Loucy (cell line): ENCODE measurements around the gene EEFSEC.

Experiments
- EZH2phosphoT487 ChIP-seq: fragments of 200-600 bp; IDR thresholded peaks from 2 replicates; pipeline ENCODE4 v1.6.1; 2018; ENCODE audit warnings: antibody characterized with exemption, mild to moderate bottlenecking, moderate library complexity, borderline replicate concordance
- TF ChIP-seq, protein P1 (sequence below): fragments of 200-600 bp; sonication (generic); conservative IDR thresholded peaks from 2 replicates; pipeline ENCODE4 v1.5.1; 2014; ENCODE audit warnings: mild to moderate bottlenecking, antibody characterized with exemption, low read length

DNA sequence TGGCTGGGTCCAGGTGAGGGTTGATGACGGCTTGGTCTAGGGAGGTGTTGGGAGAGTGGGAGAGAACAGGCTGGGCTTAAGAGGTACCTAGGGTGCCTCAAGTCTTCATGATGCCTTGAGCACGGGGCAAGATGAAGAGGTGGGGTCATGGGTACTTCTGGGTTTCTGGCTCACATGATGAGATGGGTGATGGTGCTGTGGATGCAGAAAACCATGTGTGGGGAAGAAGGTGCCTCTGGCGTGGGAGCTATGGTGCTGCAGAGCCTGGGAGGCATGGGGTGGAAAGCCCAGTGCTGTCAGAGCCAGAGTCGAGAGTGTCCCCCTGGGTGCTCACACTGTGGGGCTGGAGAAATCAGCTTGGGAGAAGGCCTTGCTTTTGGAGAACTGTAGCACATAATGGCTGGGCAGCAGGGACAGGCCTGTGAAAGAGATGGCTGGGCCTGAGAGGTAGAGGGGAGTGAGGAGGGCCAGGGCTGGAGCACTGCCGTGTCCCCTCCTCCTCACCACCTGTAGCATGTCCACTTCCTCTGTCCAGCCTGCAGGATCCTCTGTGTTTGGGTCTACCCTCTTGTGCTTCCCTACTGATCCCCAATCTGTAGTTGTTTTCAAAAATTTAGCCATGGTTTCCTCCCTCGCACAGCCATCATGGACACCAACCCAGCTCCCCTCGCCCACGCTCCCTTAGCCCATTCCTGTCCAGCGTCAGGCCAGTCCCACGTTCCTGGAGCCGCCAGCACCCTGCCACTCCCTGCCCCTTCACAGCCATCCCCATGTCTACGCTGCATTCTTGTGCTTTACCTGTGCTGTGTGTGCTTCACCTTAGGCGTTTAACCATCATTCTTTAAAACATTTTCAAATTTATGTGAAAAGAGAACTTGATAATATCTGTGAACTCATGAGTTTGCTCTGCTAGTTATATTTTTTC is 132.0 kb downstream of the EEFSEC start:
- no peak for TF ChIP-seq EZH2phosphoT487
- TF ChIP-seq, protein P1, sequence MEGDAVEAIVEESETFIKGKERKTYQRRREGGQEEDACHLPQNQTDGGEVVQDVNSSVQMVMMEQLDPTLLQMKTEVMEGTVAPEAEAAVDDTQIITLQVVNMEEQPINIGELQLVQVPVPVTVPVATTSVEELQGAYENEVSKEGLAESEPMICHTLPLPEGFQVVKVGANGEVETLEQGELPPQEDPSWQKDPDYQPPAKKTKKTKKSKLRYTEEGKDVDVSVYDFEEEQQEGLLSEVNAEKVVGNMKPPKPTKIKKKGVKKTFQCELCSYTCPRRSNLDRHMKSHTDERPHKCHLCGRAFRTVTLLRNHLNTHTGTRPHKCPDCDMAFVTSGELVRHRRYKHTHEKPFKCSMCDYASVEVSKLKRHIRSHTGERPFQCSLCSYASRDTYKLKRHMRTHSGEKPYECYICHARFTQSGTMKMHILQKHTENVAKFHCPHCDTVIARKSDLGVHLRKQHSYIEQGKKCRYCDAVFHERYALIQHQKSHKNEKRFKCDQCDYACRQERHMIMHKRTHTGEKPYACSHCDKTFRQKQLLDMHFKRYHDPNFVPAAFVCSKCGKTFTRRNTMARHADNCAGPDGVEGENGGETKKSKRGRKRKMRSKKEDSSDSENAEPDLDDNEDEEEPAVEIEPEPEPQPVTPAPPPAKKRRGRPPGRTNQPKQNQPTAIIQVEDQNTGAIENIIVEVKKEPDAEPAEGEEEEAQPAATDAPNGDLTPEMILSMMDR: no peak
